HG03342 (cell line): Measurements from ENCODE around the gene TOX4.
"Not testable (repeated sequence)": the region's sequence is repeated elsewhere in the genome, so short reads cannot be mapped to it uniquely, and the experiment has no call there.

Experiments
- ATAC-seq: cut with Tn5 transposase; IDR thresholded peaks from one replicate; pipeline ENCODE4 v1.9.1; 2021; ENCODE audit warnings: mild to moderate bottlenecking, moderate library complexity; ENCODE audit not compliant: unreplicated experiment

TOX4 gene

GRCh38 chr14:21533294-21533693, 56.3 kb downstream of the TOX4 start:
- ATAC-seq = no peak

DNA sequence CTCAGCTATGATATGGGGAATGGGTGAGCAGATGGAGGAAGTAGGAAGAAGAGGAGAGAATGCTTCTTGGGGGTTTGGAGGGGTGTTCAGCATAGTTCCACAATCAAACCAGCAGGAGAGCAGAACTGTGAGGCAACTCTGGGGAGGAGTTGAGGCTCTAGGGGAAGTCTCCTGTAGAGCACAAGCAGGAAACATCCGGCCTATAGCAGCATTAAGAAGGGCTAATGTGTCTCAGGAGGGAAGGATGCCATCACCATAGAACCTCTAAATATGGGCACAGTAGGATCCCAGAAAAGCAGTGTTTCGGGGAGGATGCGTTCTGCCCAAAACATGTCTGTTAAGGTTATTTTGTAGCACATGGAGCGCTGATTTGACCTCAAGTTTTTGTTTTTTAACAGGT, 57.6 kb downstream of the TOX4 start:
- peak; percentile 87 for ATAC-seq

- ATAC-seq = no peak
Measured at GRCh38 chr14:21535545-21536417, 58.8 kb downstream of the TOX4 start.

DNA sequence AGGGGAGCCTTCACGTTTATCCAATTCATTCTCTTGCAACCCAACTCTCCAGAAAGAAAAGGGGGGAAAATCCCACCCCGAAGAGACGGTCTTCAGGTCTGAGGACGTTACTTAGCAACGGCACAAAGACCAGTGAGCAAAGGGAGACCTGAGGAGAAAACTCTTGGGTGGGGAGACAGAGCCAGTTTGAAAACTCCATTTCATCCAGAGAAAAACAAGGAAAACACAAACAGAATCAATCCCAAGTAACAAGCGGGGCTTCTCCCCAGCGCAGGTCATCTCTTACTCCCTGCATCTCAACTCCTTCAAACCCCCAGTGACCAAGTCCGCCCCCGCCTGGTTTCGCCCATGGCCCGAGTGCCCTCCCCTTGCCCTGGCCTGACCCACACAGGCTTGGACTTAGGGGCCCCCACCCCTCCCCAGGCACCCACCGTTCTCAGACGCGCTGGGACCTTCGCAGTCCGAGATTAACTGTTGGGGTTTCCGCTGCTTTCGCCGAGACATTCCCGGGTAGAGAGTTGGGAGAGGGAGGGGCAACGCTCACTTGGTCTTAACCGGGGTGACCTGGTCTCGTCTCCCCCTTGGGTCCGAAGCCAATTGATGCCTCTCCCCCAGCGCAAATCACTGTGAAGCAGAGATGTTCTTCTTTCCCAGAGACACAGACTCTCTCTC, 59.6 kb downstream of the TOX4 start:
- ATAC-seq = no peak

DNA sequence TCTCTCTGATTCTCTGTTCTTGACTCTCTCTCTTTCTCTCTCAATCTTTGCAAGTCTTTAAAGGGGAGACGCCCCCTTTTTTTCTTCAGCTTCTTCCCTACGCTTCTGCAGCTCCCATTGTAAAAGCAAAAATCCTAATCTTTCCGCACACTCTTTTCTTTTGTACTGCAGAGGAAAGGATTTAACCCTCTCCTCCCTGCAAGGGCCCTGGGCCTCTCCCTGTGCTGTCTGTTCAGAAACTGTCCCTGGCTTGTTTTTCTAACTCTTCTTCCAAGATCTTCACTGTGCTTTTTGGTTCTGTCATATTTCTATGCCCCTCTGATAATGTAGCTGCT, 60.1 kb downstream of the TOX4 start:
- no peak for ATAC-seq

- ATAC-seq = no peak
Measured at GRCh38 chr14:21539189-21539940, 62.4 kb downstream of the TOX4 start.

DNA sequence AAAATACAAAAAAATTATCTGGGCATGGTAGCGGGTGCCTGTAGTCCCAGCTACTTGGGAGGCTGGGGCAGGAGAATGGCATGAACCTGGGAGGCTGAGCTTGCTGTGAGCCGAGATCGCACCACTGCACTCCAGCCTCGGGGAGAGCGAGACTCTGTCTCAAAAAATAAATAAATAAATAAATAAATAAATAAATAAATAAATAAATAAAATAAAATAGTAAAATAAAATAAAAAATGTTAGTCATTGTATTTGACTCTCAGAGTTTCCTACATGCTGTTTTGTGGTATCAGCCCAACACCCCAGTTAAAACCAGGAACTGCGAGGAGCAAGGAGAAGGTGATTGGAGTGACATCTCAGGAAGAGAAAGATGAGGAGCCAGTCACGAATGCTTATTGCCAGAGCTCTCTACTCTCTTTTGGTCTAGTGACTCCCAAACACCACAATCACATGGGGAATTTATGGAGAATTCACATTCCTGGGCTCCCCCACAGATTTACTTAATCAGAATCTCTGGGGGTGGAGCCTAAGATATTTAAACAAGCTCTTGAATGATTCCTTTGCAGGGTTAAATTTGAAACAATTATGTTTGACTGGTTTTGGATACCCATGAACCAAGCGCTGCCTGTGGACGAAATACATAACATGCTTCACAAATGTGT, 64.5 kb downstream of the TOX4 start:
- ATAC-seq = no peak

DNA sequence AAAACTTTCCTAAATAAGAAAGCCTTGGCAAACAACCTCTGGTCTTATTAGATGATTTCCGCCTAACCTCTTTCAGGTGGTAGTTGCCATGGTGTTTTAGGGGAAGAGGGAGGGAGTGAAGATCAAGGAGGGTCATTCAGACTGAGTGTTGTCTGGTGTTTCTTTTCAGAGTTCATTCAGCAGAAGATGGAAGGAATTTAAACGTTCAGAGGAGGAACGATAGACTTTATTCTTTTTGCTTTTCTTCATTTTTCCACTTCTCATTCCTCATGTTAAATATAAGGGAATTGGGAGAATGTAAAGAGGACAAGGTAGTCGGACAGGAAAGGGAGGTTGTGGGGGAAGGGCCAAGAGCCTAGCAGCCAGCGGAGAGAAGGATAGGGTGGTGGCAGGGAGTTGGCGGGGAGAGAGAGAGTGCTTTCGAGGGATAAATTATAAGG, 66.5 kb downstream of the TOX4 start:
- no peak for ATAC-seq

- ATAC-seq = no peak
Measured at GRCh38 chr14:21543963-21544362, 67.0 kb downstream of the TOX4 start.

GRCh38 chr14:21544588-21544987, 67.6 kb downstream of the TOX4 start:
- not testable (repeated sequence) for ATAC-seq
